Uterus (tissue), 4 donors: ENCODE results near the gene CDKN2B-AS1. TPM values are rescaled to one million over a fixed set of nuclear protein-coding genes. Genes with fewer than 3 reads are reported as not detected.
"Not testable (repeated sequence)": the region's sequence is repeated elsewhere in the genome, so short reads cannot be mapped to it uniquely, and the experiment has no call there.

Experiments used
- DNase-seq, 2 donors: peaks; one replicate each; pipeline ENCODE4 v3.0.0-alpha.2; 2019 to 2020
- H3K27ac ChIP-seq, 2 donors: fragments of 200-600 bp; sonication (generic); 1 replicate in 1 of 2; 2 replicates in 1 of 2; pipeline ENCODE4 v1.5.1; 2016 to 2018
- H3K27me3 ChIP-seq, 2 donors: fragments of 200-600 bp; sonication (generic); one replicate each; pipeline ENCODE4 v1.5.1; 2018 to 2019; ENCODE audit warnings: control low read depth in 1 of 2
- H3K36me3 ChIP-seq, 2 donors: fragments of 200-600 bp; sonication (generic); one replicate each; pipeline ENCODE4 v1.5.1; 2019; ENCODE audit warnings: control low read depth in 1 of 2
- H3K4me1 ChIP-seq, 2 donors: fragments of 200-600 bp; sonication (generic); one replicate each; pipeline ENCODE4 v1.5.1; 2018 to 2019; ENCODE audit warnings: control low read depth in 1 of 2
- H3K4me3 ChIP-seq, 2 donors: fragments of 200-600 bp; sonication (generic); 1 replicate in 1 of 2; 2 replicates in 1 of 2; pipeline ENCODE4 v1.5.1; 2018 to 2019; ENCODE audit warnings: mild to moderate bottlenecking in 1 of 2
- H3K9me3 ChIP-seq, 2 donors: fragments of 200-600 bp; sonication (generic); one replicate each; pipeline ENCODE4 v1.5.1; 2019; ENCODE audit warnings: control low read depth in 1 of 2
- POLR2A ChIP-seq, 2 donors: fragments of 450-650 bp; IDR thresholded peaks; one replicate each; pipeline ENCODE4 v1.6.1; 2016; ENCODE audit warnings: antibody characterized with exemption in 2 of 2, mild to moderate bottlenecking in 1 of 2, moderate library complexity in 1 of 2
- intact Hi-C: fragments of 100-400 bp; cut with DNase I; formaldehyde crosslinking; loops from one replicate; pipeline ENCODE4 v1.15.1; 2023; ENCODE audit warnings: low total_unique reads
- total RNA-seq, 4 donors: library from RNA; depleted of rRNA in 3 of 4; stranded (reverse); fragments of >200 nt in 3 of 4; gene quantifications; one replicate each; pipeline versions ENCODE4 v1.1.0 to v1.2.4, GENCODE V29; 2014 to 2023
- TF ChIP-seq, protein P1 (sequence below), 4 experiments: fragments of 200-600 bp in 2 of 4; fragments of 450-650 bp in 2 of 4; sonication (generic) in 2 of 4; IDR thresholded peaks; one replicate each; pipeline ENCODE4 v1.5.1; 2016 to 2019; ENCODE audit warnings: antibody characterized with exemption in 4 of 4, mild to moderate bottlenecking in 2 of 4, moderate library complexity in 1 of 4
- donor health status: DM: yes; HTN: yes; CAD: no.

CDKN2B-AS1 gene
- 1 to 10 TPM in 1 of 4 donors, under 1 TPM in 2, not detected in 1; 0.29 to 1.8 (median 0.35) TPM for total RNA-seq

DNA sequence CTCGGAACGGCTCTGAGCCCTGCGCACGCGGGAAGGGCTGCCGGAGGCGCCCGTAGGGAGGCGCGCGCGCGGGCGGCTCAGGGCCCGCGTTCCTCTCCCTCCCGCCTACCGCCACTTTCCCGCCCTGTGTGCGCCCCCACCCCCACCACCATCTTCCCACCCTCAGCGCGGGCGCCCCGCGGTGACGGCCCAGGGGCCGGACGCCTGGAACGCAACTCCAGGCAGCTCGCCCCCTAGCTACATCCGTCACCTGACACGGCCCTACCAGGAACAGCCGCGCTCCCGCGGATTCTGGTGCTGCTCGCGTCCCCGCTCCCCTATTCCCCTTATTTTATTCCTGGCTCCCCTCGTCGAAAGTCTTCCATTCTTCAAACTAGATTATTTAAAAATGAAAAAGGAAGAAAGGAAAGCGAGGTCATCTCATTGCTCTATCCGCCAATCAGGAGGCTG, at the start of gene CDKN2B-AS1:
Gene CDKN2B-AS1, plus strand, starts transcription at position 236 of the 450 bp plus-strand sequence.
- Histone ChIP-seq H3K36me3 (no peaks in the 10 kb centered on the region), H3K4me1 (peaks cover 0 to 4% of the 10 kb centered on the region in 2 donors), H3K4me3 (peak within 1 kb of the TSS; percentile 54 to 67), H3K27me3 (peaks cover 0 to 38% of the 10 kb centered on the region in 2 donors), H3K9me3 (no peaks in the 10 kb centered on the region), H3K27ac (peak within 1 kb of the TSS; percentile 56 to 67)
- TF ChIP-seq POLR2A (IDR thresholded peaks at IDR 0.05) = no peak
- TF ChIP-seq, protein P1, sequence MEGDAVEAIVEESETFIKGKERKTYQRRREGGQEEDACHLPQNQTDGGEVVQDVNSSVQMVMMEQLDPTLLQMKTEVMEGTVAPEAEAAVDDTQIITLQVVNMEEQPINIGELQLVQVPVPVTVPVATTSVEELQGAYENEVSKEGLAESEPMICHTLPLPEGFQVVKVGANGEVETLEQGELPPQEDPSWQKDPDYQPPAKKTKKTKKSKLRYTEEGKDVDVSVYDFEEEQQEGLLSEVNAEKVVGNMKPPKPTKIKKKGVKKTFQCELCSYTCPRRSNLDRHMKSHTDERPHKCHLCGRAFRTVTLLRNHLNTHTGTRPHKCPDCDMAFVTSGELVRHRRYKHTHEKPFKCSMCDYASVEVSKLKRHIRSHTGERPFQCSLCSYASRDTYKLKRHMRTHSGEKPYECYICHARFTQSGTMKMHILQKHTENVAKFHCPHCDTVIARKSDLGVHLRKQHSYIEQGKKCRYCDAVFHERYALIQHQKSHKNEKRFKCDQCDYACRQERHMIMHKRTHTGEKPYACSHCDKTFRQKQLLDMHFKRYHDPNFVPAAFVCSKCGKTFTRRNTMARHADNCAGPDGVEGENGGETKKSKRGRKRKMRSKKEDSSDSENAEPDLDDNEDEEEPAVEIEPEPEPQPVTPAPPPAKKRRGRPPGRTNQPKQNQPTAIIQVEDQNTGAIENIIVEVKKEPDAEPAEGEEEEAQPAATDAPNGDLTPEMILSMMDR (IDR thresholded peaks at IDR 0.05) = peak in 1 of 4 experiments; percentile 17
- intact Hi-C loops = no loop called here
- peak in 1 of 2 donors; percentile 37 for DNase-seq

GRCh38 chr9:21945606-21946005, 49.0 kb upstream of the CDKN2B-AS1 start:
- intact Hi-C loops = no loop called here
- Histone ChIP-seq H3K4me3 (no peak overlapping the region), H3K9me3 (no peaks in the 10 kb centered on the region), H3K36me3 (no peaks in the 10 kb centered on the region), H3K4me1 (no peaks in the 10 kb centered on the region), H3K27me3 (no peaks in the 10 kb centered on the region), H3K27ac (no peak overlapping the region)
- no peak for TF ChIP-seq POLR2A (IDR thresholded peaks at IDR 0.05)
- TF ChIP-seq, protein P1 (IDR thresholded peaks at IDR 0.05) = no peak
- DNase-seq = no peak

- Histone ChIP-seq H3K9me3 (no peaks in the 10 kb centered on the region), H3K36me3 (no peaks in the 10 kb centered on the region), H3K4me3 (no peak overlapping the region), H3K27ac (no peak overlapping the region), H3K27me3 (peaks cover 0 to 5% of the 10 kb centered on the region in 2 donors), H3K4me1 (no peaks in the 10 kb centered on the region)
- intact Hi-C loops = no loop called here
- no peak for DNase-seq
- TF ChIP-seq POLR2A (IDR thresholded peaks at IDR 0.05) = no peak
- TF ChIP-seq, protein P1 (IDR thresholded peaks at IDR 0.05) = no peak
These were observed 35.8 kb upstream of the CDKN2B-AS1 start for GRCh38 chr9:21958833-21959232.

DNA sequence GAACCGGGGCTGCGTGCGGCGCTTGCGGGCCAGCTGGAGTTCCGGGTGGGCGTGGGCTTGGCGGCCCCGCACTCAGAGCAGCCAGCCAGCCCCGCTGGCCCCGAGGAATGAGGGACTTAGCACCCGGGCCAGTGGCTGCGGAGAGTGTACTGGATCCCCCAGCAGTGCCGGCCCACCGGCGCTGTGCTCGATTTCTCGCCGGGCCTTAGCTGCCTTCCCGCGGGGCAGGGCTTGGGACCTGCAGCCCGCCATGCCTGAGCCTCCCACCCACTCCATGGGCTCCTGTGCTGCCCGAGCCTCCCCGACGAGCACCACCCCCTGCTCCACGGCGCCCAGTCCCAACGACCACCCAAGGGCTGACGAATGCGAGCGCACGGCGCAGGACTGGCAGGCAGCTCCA, 35.3 kb upstream of the CDKN2B-AS1 start:
- intact Hi-C loops = not testable (repeated sequence)

GRCh38 chr9:21961569-21961968, 33.0 kb upstream of the CDKN2B-AS1 start:
- Histone ChIP-seq H3K36me3 (no peaks in the 10 kb centered on the region), H3K4me3 (no peak overlapping the region), H3K9me3 (no peaks in the 10 kb centered on the region), H3K27ac (no peak overlapping the region), H3K4me1 (peaks cover 0 to 4% of the 10 kb centered on the region in 2 donors), H3K27me3 (peaks cover 7 to 31% of the 10 kb centered on the region in 2 donors)
- TF ChIP-seq, protein P1 (IDR thresholded peaks at IDR 0.05) = no peak
- no peak for TF ChIP-seq POLR2A (IDR thresholded peaks at IDR 0.05)
- intact Hi-C loops = no loop called here
- no peak for DNase-seq

More for the DNA sequence above, 35.3 kb upstream of the CDKN2B-AS1 start:
- not testable (repeated sequence) for H3K9me3 ChIP-seq, H3K27ac ChIP-seq, H3K4me1 ChIP-seq, H3K4me3 ChIP-seq, H3K36me3 ChIP-seq, H3K27me3 ChIP-seq, DNase-seq
